PFSK-1 (cell line): ENCODE measurements around the gene STX5.

Source experiments
- FOXP2 ChIP-seq: optimal IDR thresholded peaks from 2 replicates; pipeline ENCODE3; 2011; ENCODE audit warnings: borderline replicate concordance, control low read depth, inconsistent platforms; ENCODE audit not compliant: insufficient read depth; ENCODE audit errors: extremely low read length, extremely low read depth
- POLR2AphosphoS5 ChIP-seq: IDR thresholded peaks from 2 replicates; pipeline ENCODE4 v1.6.1; 2012; ENCODE audit warnings: low read depth, mild to moderate bottlenecking, control low read depth, low read length, moderate library complexity
- REST ChIP-seq, 2 experiments: IDR thresholded peaks; 2 replicates each; pipeline versions ENCODE4 v1.6.1 to v1.8.0; 2011 to 2012; ENCODE audit warnings: low read depth in 2 of 2, low read length in 2 of 2, control low read depth in 1 of 2, inconsistent platforms in 1 of 2, mild to moderate bottlenecking in 1 of 2, moderate library complexity in 1 of 2; ENCODE audit not compliant: insufficient read depth in 1 of 2
- SIN3A ChIP-seq: IDR thresholded peaks from 2 replicates; pipeline ENCODE4 v1.6.1; 2012; ENCODE audit warnings: mild to moderate bottlenecking, low read length, moderate library complexity, borderline replicate concordance; ENCODE audit not compliant: insufficient read depth
- TAF1 ChIP-seq: IDR thresholded peaks from 2 replicates; pipeline ENCODE4 v1.6.1; 2012; ENCODE audit warnings: low read length, control low read depth, borderline replicate concordance; ENCODE audit not compliant: insufficient read depth

STX5 gene

GRCh38 chr11:62789576-62789975 lies 42.3 kb downstream of the STX5 start:
- TF ChIP-seq SIN3A, result no peak
- TF ChIP-seq FOXP2, result no peak
- no peak for TF ChIP-seq REST (IDR thresholded peaks at IDR 0.05; ENCODE audit: insufficient read depth in 1 of 2, low read depth in 2 of 2, low read length in 2 of 2)
- TF ChIP-seq POLR2AphosphoS5, result no peak
- TF ChIP-seq TAF1, result no peak

GRCh38 chr11:62788991-62789390 lies 42.9 kb downstream of the STX5 start:
- TF ChIP-seq POLR2AphosphoS5, result no peak
- TF ChIP-seq SIN3A, result no peak
- no peak for TF ChIP-seq REST (IDR thresholded peaks at IDR 0.05; ENCODE audit: insufficient read depth in 1 of 2, low read depth in 2 of 2, low read length in 2 of 2)
- TF ChIP-seq TAF1, result no peak
- TF ChIP-seq FOXP2, result no peak

- TF ChIP-seq POLR2AphosphoS5 (peak; percentile 97), TAF1 (peak; percentile 97; the same call in 1 of the 2 replicates), FOXP2 (peak; percentile 85), REST (IDR thresholded peaks at IDR 0.05; ENCODE audit: insufficient read depth in 1 of 2, low read depth in 2 of 2, low read length in 2 of 2) (peak; percentile 42 to 62; a peak in 3 of 4 replicates), SIN3A (peak; percentile 90)
Observed at GRCh38 chr11:62787005-62787759, 44.7 kb downstream of the STX5 start, which contains the start of gene TMEM179B. TSS of gene TMEM179B (plus strand) at chr11:62787402. CDS start at chr11:62787432, 30 bp downstream.

GRCh38 chr11:62786318-62787004 lies 45.4 kb downstream of the STX5 start:
- TF ChIP-seq REST (IDR thresholded peaks at IDR 0.05; ENCODE audit: insufficient read depth in 1 of 2, low read depth in 2 of 2, low read length in 2 of 2) (no peak), TAF1 (0 out of 2 replicates have a peak, but pooled peaks have one; percentile 48), FOXP2 (peak; percentile 31), SIN3A (peak; percentile 71; the same call in 1 of the 2 replicates)
